Trophoblast cell (in vitro differentiated cells and primary cell): ENCODE data around the gene NEK2.

Experiments
- DNase-seq, 2 donors: peaks; one replicate each; pipeline ENCODE4 v3.0.0-alpha.2; 2016
- H2AFZ ChIP-seq: 2 replicates; pipeline ENCODE4 v1.6.1; 2013; ENCODE audit warnings: low read length, moderate library complexity, mild to moderate bottlenecking; ENCODE audit not compliant: insufficient read depth, poor library complexity
- H2AK5ac ChIP-seq: 2 replicates; pipeline ENCODE4 v1.6.1; 2013; ENCODE audit warnings: mild to moderate bottlenecking, low read length
- H2BK120ac ChIP-seq: 2 replicates; pipeline ENCODE4 v1.6.1; 2013; ENCODE audit warnings: low read length, mild to moderate bottlenecking, moderate library complexity; ENCODE audit not compliant: insufficient read depth, poor library complexity
- H2BK12ac ChIP-seq: 2 replicates; pipeline ENCODE4 v1.6.1; 2013; ENCODE audit warnings: mild to moderate bottlenecking, low read length, moderate library complexity
- H2BK5ac ChIP-seq: 2 replicates; pipeline ENCODE4 v1.6.1; 2013; ENCODE audit warnings: low read length, low read depth, moderate library complexity, mild to moderate bottlenecking; ENCODE audit not compliant: poor library complexity
- H3K14ac ChIP-seq: 2 replicates; pipeline ENCODE4 v1.6.1; 2013; ENCODE audit warnings: mild to moderate bottlenecking, low read length
- H3K18ac ChIP-seq: 2 replicates; pipeline ENCODE4 v1.6.1; 2013; ENCODE audit warnings: mild to moderate bottlenecking, low read length
- H3K23ac ChIP-seq: 2 replicates; pipeline ENCODE4 v1.6.1; 2013; ENCODE audit warnings: low read length
- H3K27ac ChIP-seq: 2 replicates; pipeline ENCODE4 v1.5.1; 2013; ENCODE audit warnings: low read depth, mild to moderate bottlenecking, inconsistent platforms, low read length, moderate library complexity
- H3K27me3 ChIP-seq: 2 replicates; pipeline ENCODE4 v1.6.1; 2013; ENCODE audit warnings: inconsistent platforms, mild to moderate bottlenecking, low read length, moderate library complexity; ENCODE audit not compliant: insufficient read depth
- H3K36me3 ChIP-seq, 2 experiments: 1 replicate in 1 of 2; 2 replicates in 1 of 2; pipeline ENCODE4 v1.6.1; 2013; ENCODE audit warnings: low read length in 2 of 2, mild to moderate bottlenecking in 2 of 2, moderate library complexity in 1 of 2; ENCODE audit not compliant: insufficient read depth in 2 of 2, control insufficient read depth in 1 of 2
- H3K4ac ChIP-seq: 2 replicates; pipeline ENCODE4 v1.6.1; 2013; ENCODE audit warnings: low read depth, mild to moderate bottlenecking, low read length, moderate library complexity
- H3K4me1 ChIP-seq, 2 experiments: 1 replicate in 1 of 2; 2 replicates in 1 of 2; pipeline ENCODE4 v1.6.1; 2013; ENCODE audit warnings: low read length in 2 of 2, mild to moderate bottlenecking in 2 of 2, moderate library complexity in 1 of 2; ENCODE audit not compliant: insufficient read depth in 2 of 2, control insufficient read depth in 1 of 2
- H3K4me2 ChIP-seq: 2 replicates; pipeline ENCODE4 v1.6.1; 2013; ENCODE audit warnings: inconsistent platforms, mild to moderate bottlenecking, low read length, moderate library complexity
- H3K4me3 ChIP-seq: 2 replicates; pipeline ENCODE4 v1.5.1; 2013; ENCODE audit warnings: mild to moderate bottlenecking, low read depth, low read length, inconsistent platforms
- H3K79me1 ChIP-seq: one replicate; pipeline ENCODE4 v1.6.1; 2013; ENCODE audit warnings: low read length
- H3K79me2 ChIP-seq: 2 replicates; pipeline ENCODE4 v1.6.1; 2013; ENCODE audit warnings: low read length, mild to moderate bottlenecking; ENCODE audit not compliant: control insufficient read depth, insufficient read depth, poor library complexity
- H3K9ac ChIP-seq: 2 replicates; pipeline ENCODE4 v1.6.1; 2013; ENCODE audit warnings: mild to moderate bottlenecking, low read length
- H3K9me3 ChIP-seq: 2 replicates; pipeline ENCODE4 v1.6.1; 2013; ENCODE audit warnings: low read depth, mild to moderate bottlenecking, control low read depth, inconsistent platforms, low read length; ENCODE audit not compliant: insufficient read depth
- H4K12ac ChIP-seq: 2 replicates; pipeline ENCODE4 v1.6.1; 2013; ENCODE audit warnings: low read depth, mild to moderate bottlenecking, low read length, moderate library complexity
- H4K8ac ChIP-seq: 2 replicates; pipeline ENCODE4 v1.6.1; 2013; ENCODE audit warnings: low read depth, mild to moderate bottlenecking, low read length, moderate library complexity
- H4K91ac ChIP-seq: one replicate; pipeline ENCODE4 v1.6.1; 2013; ENCODE audit warnings: low read depth, mild to moderate bottlenecking, low read length, moderate library complexity
- WGBS: extraction: QIAGEN DNeasy Blood & Tissue Kit; methylation state at CpG from one replicate; pipeline ENCODE4 v1.1.7; 2013; ENCODE audit warnings: missing lambda C conversion rate; ENCODE audit not compliant: insufficient read length, insufficient coverage; ENCODE audit errors: extremely low coverage; 5-methylcytosine and 5-hydroxymethylcytosine counted together

Gene NEK2

DNA sequence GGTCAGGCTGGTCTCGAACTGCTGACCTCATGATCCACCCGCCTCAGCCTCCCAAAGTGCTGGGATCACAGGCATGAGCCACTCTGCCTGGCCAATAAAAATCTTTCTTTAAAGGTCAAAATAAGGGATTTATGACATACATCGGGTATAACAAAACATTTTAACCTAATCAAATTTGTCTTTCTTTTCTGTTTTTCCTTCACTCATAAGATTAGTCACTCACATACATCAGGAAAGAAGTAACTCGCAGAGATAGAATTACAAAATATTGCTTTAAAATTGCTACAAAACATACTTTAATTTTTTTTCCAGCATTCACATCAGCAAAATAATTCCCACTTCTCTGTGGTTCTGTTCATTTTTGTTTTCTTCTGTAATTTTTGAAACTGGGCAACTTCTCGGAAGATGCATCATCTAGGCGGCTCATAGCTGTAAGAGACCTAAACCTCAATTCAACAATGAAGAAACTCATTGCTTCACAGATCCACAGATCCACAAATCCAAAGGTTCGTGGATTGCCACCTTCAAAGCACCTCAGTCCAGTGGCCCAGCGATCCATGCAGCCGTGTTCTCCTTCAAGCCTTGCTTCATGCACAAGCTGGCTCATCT, 39.7 kb downstream of the NEK2 start:
- no peaks in the 10 kb centered on the region for H3K79me2 ChIP-seq
- H3K4me3 ChIP-seq = no peak overlapping the region
- H2AK5ac ChIP-seq = no peak overlapping the region
- no peak for DNase-seq
- no peak overlapping the region for H4K91ac ChIP-seq
- H3K4me1 ChIP-seq = peaks cover 5 to 6% of the 10 kb centered on the region in 2 experiments
- no peak overlapping the region for H3K27ac ChIP-seq
- no peak overlapping the region for H3K23ac ChIP-seq
- H3K79me1 ChIP-seq = no peaks in the 10 kb centered on the region
- no peak overlapping the region for H4K8ac ChIP-seq
- no peak overlapping the region for H3K9ac ChIP-seq
- H2BK120ac ChIP-seq = no peak overlapping the region
- no peak overlapping the region for H3K18ac ChIP-seq
- no peak overlapping the region for H4K12ac ChIP-seq
- H3K9me3 ChIP-seq = no peaks in the 10 kb centered on the region
- no peak overlapping the region for H3K14ac ChIP-seq
- no peak overlapping the region for H2AFZ ChIP-seq
- WGBS = no CpG with 5 or more reads among the region's 9 CpGs
- no peak overlapping the region for H2BK12ac ChIP-seq
- H2BK5ac ChIP-seq = no peak overlapping the region
- H3K36me3 ChIP-seq = no peaks in the 10 kb centered on the region
- H3K4ac ChIP-seq = no peak overlapping the region
- H3K4me2 ChIP-seq = no peak overlapping the region
- no peaks in the 10 kb centered on the region for H3K27me3 ChIP-seq

DNA sequence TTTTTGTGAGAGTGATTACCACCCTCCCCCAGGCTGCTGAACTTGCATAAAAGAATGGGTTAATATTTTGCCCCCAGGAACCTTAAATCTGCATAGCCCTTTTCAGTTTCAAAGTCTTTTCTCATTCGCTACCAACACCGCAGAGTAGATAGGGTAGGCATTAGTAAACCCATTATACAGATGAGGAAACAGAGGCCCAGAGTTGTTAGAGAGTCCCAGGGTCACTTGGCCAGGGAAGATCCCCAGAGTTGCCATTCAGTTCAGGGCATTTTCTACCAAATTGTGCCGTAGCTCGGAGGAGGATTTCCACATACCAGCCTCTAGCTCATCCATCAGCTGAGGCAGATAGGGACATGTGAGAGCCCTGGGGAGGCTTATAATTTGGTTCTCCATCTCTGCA, 40.5 kb downstream of the NEK2 start:
- Histone ChIP-seq H3K27ac (no peak overlapping the region), H3K9ac (no peak overlapping the region), H3K27me3 (no peaks in the 10 kb centered on the region), H2BK5ac (no peak overlapping the region), H3K4me3 (no peak overlapping the region), H3K23ac (no peak overlapping the region), H2AK5ac (no peak overlapping the region), H3K79me1 (no peaks in the 10 kb centered on the region), H3K36me3 (no peaks in the 10 kb centered on the region), H4K91ac (no peak overlapping the region), H3K4me1 (peaks cover 5 to 6% of the 10 kb centered on the region in 2 experiments), H2BK12ac (no peak overlapping the region), H4K12ac (no peak overlapping the region), H3K14ac (no peak overlapping the region), H2BK120ac (no peak overlapping the region), H3K4me2 (no peak overlapping the region), H2AFZ (no peak overlapping the region), H3K9me3 (no peaks in the 10 kb centered on the region), H3K18ac (no peak overlapping the region), H4K8ac (no peak overlapping the region), H3K79me2 (no peaks in the 10 kb centered on the region), H3K4ac (no peak overlapping the region)
- WGBS = no CpG with 5 or more reads among the region's 4 CpGs
- DNase-seq = no peak

DNA sequence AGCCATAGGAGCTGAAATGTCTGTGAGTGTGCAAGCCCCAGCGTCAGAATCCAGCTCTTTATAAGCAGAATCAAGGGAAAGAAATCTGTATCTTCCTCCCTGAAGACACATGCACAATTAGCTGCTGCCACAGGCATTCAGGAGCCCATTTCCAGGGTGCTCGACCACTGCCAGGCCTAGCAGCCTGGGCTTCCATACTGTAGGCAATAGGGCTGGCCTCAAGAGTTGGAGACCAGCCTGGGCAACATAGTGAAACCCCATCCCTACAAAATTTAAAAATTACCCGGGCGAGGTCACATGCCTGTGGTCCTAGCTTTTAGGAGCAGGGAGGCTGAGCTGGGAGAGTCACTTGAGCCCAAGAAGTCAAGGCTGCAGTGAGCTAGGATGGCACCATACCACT, 41.0 kb downstream of the NEK2 start:
- H3K14ac ChIP-seq = no peak overlapping the region
- H4K12ac ChIP-seq = no peak overlapping the region
- no peaks in the 10 kb centered on the region for H3K36me3 ChIP-seq
- no peak overlapping the region for H2AFZ ChIP-seq
- no peak for DNase-seq
- no peak overlapping the region for H3K4ac ChIP-seq
- no peak overlapping the region for H3K18ac ChIP-seq
- H3K4me2 ChIP-seq = no peak overlapping the region
- H4K8ac ChIP-seq = no peak overlapping the region
- WGBS = no CpG with 5 or more reads among the region's 4 CpGs
- no peak overlapping the region for H2BK120ac ChIP-seq
- no peak overlapping the region for H4K91ac ChIP-seq
- H3K27me3 ChIP-seq = no peaks in the 10 kb centered on the region
- no peak overlapping the region for H2BK12ac ChIP-seq
- no peak overlapping the region for H2AK5ac ChIP-seq
- no peaks in the 10 kb centered on the region for H3K79me2 ChIP-seq
- no peak overlapping the region for H2BK5ac ChIP-seq
- no peak overlapping the region for H3K9ac ChIP-seq
- H3K79me1 ChIP-seq = no peaks in the 10 kb centered on the region
- H3K27ac ChIP-seq = no peak overlapping the region
- H3K9me3 ChIP-seq = no peaks in the 10 kb centered on the region
- H3K23ac ChIP-seq = no peak overlapping the region
- H3K4me1 ChIP-seq = peaks cover 5 to 6% of the 10 kb centered on the region in 2 experiments
- H3K4me3 ChIP-seq = no peak overlapping the region

DNA sequence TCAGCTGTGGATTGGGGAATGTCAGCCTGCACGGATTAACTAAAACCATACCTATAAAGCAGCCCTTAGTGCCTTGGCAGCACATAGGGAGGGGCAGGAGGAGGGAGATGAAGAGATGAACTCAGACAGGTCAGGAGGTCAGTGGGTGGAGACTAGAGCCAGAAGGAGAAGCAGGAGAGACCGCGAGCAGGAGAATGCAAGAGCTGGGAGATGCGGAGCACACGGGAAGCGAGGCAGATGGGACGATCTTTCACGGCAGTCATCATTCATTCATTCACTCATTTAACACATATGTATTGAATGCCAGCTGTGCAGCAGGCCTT, 41.9 kb downstream of the NEK2 start:
- H4K12ac ChIP-seq = no peak overlapping the region

More for the DNA sequence above, 41.9 kb downstream of the NEK2 start:
- Histone ChIP-seq H4K8ac (no peak overlapping the region), H2AFZ (no peak overlapping the region), H2BK12ac (peak overlapping the region; percentile 22), H3K23ac (no peak overlapping the region), H3K79me2 (no peaks in the 10 kb centered on the region), H4K91ac (no peak overlapping the region), H2AK5ac (no peak overlapping the region), H3K14ac (no peak overlapping the region), H3K4me2 (no peak overlapping the region), H3K36me3 (no peaks in the 10 kb centered on the region), H3K27me3 (no peaks in the 10 kb centered on the region), H3K9me3 (no peaks in the 10 kb centered on the region), H3K4me3 (no peak overlapping the region), H3K79me1 (no peaks in the 10 kb centered on the region), H3K9ac (no peak overlapping the region), H3K27ac (no peak overlapping the region), H2BK5ac (no peak overlapping the region), H3K4ac (no peak overlapping the region), H2BK120ac (no peak overlapping the region), H3K18ac (no peak overlapping the region), H3K4me1 (peaks cover 2 to 3% of the 10 kb centered on the region in 2 experiments)
- DNase-seq = no peak
- no CpG with 5 or more reads among the region's 8 CpGs for WGBS
